Tibial artery (tissue), 4 donors: Measurements from ENCODE around the gene RPL13.

Experiments used
- DNase-seq, 2 donors: peaks; one replicate each; pipeline ENCODE4 v3.0.0-alpha.2; 2019
- H3K27ac ChIP-seq, 2 donors: fragments of 200-600 bp; sonication (generic) in 1 of 2; 1 replicate in 1 of 2; 2 replicates in 1 of 2; pipeline ENCODE4 v1.5.1; 2018 to 2019; ENCODE audit warnings: mild to moderate bottlenecking in 1 of 2
- H3K27me3 ChIP-seq, 2 donors: fragments of 200-600 bp; sonication (generic) in 1 of 2; one replicate each; pipeline versions ENCODE4 v1.5.1 to v1.6.0; 2016 to 2019
- H3K36me3 ChIP-seq, 3 donors: fragments of 200-600 bp; sonication (generic) in 2 of 3; one replicate each; pipeline ENCODE4 v1.5.1; 2016 to 2019; ENCODE audit warnings: mild to moderate bottlenecking in 2 of 3
- H3K4me1 ChIP-seq, 4 donors: fragments of 200-600 bp; sonication (generic) in 2 of 4; 1 replicate in 3 of 4; 2 replicates in 1 of 4; pipeline ENCODE4 v1.5.1; 2016 to 2019
- H3K4me3 ChIP-seq, 2 donors: fragments of 200-600 bp; sonication (generic) in 1 of 2; 1 replicate in 1 of 2; 2 replicates in 1 of 2; pipeline ENCODE4 v1.5.1; 2018 to 2019; ENCODE audit warnings: mild to moderate bottlenecking in 2 of 2
- H3K9me3 ChIP-seq, 3 donors: fragments of 200-600 bp; sonication (generic) in 1 of 3; one replicate each; pipeline ENCODE4 v1.5.1; 2016 to 2019
- CTCF ChIP-seq, 2 experiments: fragments of 200-600 bp in 1 of 2; fragments of 450-650 bp in 1 of 2; IDR thresholded peaks; one replicate each; pipeline ENCODE4 v1.5.1; 2017 to 2019; ENCODE audit warnings: antibody characterized with exemption in 2 of 2, mild to moderate bottlenecking in 1 of 2, moderate library complexity in 1 of 2
- intact Hi-C: fragments of 100-400 bp; cut with DNase I; formaldehyde crosslinking; loops from one replicate; pipeline ENCODE4 v1.15.0; 2023; ENCODE audit warnings: low total_unique reads

Gene RPL13

GRCh38 chr16:89560378-89561141 lies at the start of gene RPL13:
RPL13 (plus strand) TSS chr16:89560682; CDS start chr16:89560960, 278 bp downstream.
- Histone ChIP-seq H3K9me3 (no peaks in the 10 kb centered on the region), H3K4me1 (peaks cover 0 to 44% (median 29%) of the 10 kb centered on the region in 4 donors), H3K4me3 (peak within 1 kb of the TSS; percentile 76 to 87), H3K36me3 (peaks cover 33 to 63% (median 47%) of the 10 kb centered on the region in 3 donors), H3K27me3 (no peaks in the 10 kb centered on the region), H3K27ac (peak within 1 kb of the TSS; percentile 85 to 97)
- no peak for TF ChIP-seq CTCF (IDR thresholded peaks at IDR 0.05)
- DNase-seq, result peak; percentile 95 to 97
- intact Hi-C loops, result no loop called here

DNA sequence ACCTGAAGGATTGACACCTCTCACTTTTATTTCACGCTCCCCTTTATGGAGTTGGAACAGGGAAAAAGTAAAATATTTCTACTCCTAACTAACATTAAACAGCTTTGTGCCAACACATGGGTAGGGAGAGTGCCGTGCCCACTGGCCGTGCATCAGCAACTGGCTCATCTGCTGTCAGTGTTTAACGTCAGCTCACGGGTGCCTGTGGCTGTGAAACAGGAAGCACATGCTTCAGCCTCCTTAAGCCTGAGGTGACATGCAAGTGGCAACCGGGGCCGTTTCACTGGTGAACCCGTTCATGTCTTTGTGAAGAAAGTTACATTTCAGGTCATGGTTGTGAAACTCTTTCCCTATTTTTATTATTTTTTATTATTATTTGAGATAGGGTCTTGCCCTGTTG lies 49.1 kb upstream of the RPL13 start:
- H3K27ac ChIP-seq, result no peak overlapping the region
- TF ChIP-seq CTCF (IDR thresholded peaks at IDR 0.05), result no peak
- DNase-seq, result no peak
- H3K27me3 ChIP-seq, result no peaks in the 10 kb centered on the region
- no peaks in the 10 kb centered on the region for H3K9me3 ChIP-seq
- H3K4me3 ChIP-seq, result no peak overlapping the region
- H3K4me1 ChIP-seq, result peaks cover 0 to 28% (median 19%) of the 10 kb centered on the region in 4 donors
- intact Hi-C loops, result no loop called here
- peaks cover 50 to 61% (median 55%) of the 10 kb centered on the region in 3 donors for H3K36me3 ChIP-seq

DNA sequence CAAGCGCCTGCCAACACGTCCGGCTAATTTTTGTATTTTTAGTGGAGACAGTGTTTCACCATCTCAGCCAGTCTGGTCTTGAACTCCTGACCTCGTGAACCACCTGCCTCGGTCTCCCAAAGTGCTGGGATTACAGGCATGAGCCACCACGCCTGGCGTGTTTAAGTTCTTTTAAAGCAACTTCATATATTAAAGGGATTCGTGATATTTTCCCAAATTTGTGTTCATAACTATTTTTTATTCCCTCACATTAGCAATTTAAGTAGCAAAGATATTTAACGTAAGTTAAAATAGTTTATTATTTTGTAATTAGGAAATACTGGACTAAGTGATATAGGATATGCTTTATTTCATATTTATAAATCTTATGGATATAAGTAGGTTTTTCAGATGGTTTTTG lies 48.0 kb upstream of the RPL13 start:
- no peak overlapping the region for H3K27ac ChIP-seq
- H3K36me3 ChIP-seq, result peaks cover 59 to 72% (median 61%) of the 10 kb centered on the region in 3 donors
- no peak for DNase-seq
- no peaks in the 10 kb centered on the region for H3K27me3 ChIP-seq
- H3K4me1 ChIP-seq, result peaks cover 0 to 19% (median 11%) of the 10 kb centered on the region in 4 donors
- intact Hi-C loops, result no loop called here
- no peaks in the 10 kb centered on the region for H3K9me3 ChIP-seq
- H3K4me3 ChIP-seq, result no peak overlapping the region
- TF ChIP-seq CTCF (IDR thresholded peaks at IDR 0.05), result no peak

DNA sequence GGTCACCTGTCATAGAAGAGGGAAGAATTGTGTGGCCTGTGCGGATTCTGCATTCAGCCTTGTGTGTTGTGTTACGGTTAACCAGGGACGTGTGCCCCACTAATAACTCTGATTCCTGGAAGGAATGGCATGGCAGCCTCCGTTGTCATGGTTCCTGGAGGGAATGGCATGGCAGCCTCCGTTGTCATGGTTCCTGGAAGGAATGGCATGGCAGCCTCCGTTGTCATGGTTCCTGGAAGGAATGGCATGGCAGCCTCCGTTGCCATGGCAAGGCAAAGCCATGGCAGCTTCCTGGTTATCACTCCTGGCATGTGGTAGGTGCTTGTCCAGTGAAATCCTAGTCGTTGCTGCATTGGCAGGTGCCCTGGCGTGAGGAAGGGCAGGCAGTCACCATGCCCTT lies 43.4 kb upstream of the RPL13 start:
- no peak overlapping the region for H3K27ac ChIP-seq
- TF ChIP-seq CTCF (IDR thresholded peaks at IDR 0.05), result no peak
- intact Hi-C loops, result no loop called here
- H3K4me1 ChIP-seq, result no peaks in the 10 kb centered on the region
- H3K36me3 ChIP-seq, result peaks cover 69 to 100% (median 80%) of the 10 kb centered on the region in 3 donors
- H3K27me3 ChIP-seq, result no peaks in the 10 kb centered on the region
- no peak for DNase-seq
- no peak overlapping the region for H3K4me3 ChIP-seq
- H3K9me3 ChIP-seq, result no peaks in the 10 kb centered on the region

GRCh38 chr16:89519881-89520280 lies 40.6 kb upstream of the RPL13 start:
- no peak overlapping the region for H3K4me3 ChIP-seq
- no peak for TF ChIP-seq CTCF (IDR thresholded peaks at IDR 0.05)
- DNase-seq, result no peak
- no peak overlapping the region for H3K27ac ChIP-seq
- H3K36me3 ChIP-seq, result peaks cover 70 to 100% (median 78%) of the 10 kb centered on the region in 3 donors
- H3K4me1 ChIP-seq, result no peaks in the 10 kb centered on the region
- intact Hi-C loops, result no loop called here
- no peaks in the 10 kb centered on the region for H3K9me3 ChIP-seq
- H3K27me3 ChIP-seq, result no peaks in the 10 kb centered on the region
